HG03103 (cell line): ENCODE results near the gene TMEFF2.
"Not testable (repeated sequence)": the region's sequence is repeated elsewhere in the genome, so short reads cannot be mapped to it uniquely, and the experiment has no call there.

ENCODE experiments used
- ATAC-seq: cut with Tn5 transposase; IDR thresholded peaks from one replicate; pipeline ENCODE4 v1.9.1; 2021; ENCODE audit warnings: low read depth; ENCODE audit not compliant: unreplicated experiment

TMEFF2 gene

DNA sequence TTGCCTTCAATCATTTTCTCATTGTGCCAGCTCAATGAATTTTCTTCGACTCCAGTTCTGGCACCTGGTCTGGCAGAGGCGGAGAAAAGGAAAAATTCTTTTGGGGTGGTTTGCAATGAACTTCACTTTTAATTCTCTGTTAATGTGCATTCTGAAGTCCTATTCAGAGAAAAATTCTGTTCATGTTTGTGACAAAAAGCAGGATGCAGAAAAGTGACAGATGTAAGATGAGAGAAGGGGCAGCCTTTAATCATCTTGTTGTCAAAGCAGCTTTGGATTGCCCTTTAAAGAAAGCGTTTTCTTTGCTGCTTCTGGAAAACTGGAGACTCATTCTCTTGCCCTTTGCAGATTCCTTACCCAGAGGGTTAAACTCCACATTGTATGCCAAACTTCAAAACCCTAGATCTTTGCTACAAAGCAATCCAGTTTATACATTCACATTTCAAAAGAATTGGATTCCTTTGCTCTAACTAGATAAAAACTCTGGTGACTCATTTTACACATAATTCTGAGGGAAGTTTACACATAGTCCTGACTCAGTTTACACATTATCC is 253.3 kb downstream of the TMEFF2 start:
- ATAC-seq = no peak

DNA sequence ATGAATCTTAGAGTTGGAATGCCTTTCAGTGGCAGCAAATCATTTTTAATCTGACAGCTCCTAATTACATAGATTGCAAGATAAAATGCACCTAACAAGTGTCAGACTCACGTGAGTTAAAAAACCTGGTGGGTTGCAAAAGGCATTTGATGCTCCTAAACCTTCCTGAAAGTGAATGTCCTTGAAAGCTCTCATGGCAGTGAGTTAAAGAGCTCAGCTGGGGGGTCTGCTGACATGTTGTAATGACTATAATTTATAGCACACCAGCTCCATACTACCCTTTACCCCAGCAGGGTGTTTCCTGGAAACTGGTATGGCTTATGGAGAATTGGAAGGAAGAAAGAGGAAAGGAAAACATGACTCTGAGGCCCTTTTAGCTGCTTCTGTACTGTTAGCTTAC is 256.0 kb downstream of the TMEFF2 start:
- ATAC-seq = no peak

DNA sequence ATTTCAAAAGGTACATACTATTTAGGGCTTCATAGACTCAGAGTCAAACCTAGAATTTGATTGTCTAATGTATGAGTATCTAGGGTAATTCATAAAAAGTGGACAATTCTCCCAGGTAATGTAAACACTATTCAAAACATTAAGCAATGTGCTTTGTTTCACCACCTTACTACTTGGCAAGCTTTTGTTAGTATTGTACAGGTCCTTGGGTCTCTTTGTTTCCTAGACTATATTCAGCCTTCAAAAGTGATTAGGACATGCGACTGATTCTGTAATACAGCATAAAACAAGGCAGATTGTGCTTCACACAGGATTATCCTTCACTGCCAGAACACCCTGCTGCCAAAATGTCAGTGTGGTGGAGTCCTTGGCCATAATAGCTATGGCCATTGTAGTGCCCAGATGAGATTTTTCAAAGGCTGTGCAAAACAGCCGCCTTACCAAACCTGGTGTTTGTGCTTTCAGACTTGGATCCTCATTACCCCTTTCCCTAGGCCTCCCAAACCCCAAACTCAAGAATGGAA is 257.8 kb downstream of the TMEFF2 start:
- no peak for ATAC-seq

DNA sequence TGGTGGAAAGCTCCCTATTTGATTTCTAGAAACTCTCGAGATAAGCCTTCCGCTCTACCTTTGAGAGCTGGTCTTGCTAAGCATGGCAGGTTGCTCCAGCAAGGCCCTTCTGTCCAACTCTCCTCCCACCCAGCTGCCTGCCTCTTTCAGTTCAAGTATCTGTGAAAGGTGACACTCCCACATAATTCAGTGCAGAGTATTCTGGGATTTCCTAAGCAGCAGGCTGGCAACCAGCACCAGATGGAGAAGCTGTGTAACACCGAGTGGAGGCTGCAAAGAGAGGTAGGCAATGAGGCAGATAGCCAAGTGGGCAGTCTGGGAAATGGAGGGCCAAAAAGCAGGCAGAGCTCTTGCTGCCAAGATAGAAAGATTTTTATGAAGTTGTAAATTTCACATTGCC is 259.5 kb downstream of the TMEFF2 start:
- ATAC-seq = no peak

DNA sequence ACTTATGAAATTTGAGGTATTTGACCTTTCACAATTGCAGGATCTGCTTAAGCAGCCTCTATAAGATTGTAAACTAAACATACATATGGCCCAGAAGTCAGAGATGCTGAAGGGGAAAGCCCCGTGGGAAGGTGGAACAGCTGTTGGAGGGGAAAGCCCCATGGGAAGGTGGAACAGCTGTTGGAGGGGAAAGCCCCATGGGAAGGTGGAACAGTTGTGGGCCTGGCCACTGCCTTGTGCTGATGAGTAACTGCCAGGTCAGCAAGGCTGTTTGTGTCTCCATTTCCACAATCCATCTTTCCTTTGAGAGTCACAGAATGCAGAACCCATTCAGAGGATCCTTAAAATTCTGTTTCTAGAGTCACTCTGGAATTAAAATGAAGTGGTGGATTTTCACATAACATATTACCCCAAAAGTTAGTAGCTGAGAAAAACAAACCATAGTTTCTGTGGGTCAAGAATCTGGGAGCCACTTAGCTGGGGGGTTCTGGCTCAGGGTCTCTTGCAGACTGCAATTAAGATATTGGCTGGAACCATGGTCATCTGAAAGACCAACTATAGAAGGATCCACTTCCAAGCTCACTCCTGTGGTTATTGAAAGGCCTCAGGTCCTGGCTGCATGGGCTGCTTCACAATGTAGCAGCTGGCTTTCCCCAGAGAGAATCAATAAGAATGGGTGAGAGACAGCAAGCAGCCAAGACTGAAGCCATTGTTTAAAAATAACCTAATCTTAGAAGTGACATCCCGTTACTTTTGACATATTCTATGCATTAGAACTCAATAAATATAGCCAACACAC is 261.2 kb downstream of the TMEFF2 start:
- ATAC-seq = peak; percentile 79

DNA sequence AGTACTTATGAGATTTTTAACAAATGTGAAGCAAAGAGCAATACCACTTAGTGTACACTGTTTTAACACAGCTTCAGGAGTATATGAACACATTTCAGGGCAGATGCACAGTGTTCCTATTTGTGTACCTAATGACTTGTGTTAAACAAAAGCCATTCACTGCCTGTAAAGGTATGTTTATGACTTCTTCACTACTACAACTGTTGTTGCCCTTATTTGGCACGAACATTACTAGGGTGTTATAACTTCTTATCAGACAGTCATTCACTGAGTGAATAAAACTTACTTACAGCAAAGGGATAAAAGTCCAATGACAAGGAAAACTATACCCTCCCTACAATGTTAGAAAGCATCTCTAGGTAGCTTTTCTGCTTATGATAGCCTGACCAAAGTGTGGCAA is 262.4 kb downstream of the TMEFF2 start:
- no peak for ATAC-seq

DNA sequence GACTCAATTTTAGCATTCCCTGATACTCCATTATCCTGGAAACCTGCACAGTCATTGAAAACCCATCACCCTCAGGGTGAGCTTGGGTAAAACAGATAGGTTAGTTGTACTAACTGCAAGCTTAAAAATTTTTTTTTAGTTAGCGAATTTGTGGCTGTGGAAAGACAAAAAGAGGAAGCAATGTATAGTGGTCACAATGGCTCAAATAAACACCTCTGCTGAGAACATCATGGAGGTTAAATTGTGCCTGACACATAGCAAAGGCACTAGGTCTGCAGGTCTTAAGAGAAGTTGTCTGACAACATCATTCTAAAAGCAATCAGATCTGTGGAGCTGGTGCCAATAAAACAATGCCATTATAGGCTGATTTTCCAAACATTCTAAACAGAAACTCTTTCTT is 263.4 kb downstream of the TMEFF2 start:
- ATAC-seq = peak; percentile 47

DNA sequence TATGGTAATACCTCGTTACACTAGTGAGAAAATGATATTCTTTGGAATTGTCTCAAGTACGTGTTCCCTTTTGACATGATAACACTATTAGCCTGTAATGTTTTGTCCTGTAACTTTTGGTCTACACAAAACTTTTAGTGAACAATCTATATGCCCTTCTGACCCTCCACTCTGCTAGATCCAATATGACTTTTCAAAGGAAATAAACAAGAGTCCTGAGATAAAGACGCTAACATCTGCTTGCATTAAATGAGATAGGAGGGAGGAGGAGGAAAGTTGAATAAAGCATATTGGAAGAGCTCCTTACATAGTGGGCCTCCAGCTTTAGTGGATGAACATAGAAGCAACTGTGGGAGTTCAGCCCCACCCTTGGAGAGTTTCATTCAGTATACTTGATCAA is 264.5 kb downstream of the TMEFF2 start:
- no peak for ATAC-seq

DNA sequence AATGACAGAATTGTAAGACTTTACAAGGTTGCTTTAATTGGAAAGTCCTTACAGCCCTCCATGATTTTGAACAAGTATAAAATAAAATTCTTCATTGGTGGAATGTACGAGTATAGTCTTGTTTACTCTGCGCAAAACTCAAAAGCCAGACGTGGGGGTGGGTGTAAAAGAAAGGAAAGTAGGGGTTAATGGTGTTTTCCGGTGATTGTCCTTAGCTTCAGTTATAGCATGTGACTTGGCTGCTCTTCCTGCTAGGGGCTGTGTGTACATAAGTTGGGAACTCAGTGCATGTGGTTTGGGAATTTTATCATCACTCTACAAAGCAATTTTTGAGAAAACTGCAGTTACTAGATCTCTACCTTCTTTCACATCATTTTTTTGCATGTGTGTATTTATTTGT is 265.4 kb downstream of the TMEFF2 start:
- no peak for ATAC-seq

DNA sequence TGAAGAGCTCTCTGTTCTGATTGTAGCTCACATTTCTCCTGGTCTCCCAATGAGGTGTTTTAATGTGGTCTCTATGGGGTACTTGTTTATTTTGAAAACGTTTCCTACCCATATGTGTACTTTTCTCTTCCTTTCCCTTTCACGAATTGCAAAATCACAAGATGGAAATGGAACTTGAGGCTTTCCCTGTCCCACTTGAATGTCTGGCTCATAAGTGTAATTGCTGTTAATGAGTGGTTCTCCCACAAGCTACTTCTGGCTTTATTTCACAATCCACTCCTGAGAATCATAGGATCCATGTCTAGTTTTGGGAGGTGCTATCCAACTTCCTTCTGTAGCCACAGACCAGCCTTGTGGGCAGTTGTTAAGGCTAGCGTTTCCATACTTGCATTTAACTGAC is 266.7 kb downstream of the TMEFF2 start:
- no peak for ATAC-seq

DNA sequence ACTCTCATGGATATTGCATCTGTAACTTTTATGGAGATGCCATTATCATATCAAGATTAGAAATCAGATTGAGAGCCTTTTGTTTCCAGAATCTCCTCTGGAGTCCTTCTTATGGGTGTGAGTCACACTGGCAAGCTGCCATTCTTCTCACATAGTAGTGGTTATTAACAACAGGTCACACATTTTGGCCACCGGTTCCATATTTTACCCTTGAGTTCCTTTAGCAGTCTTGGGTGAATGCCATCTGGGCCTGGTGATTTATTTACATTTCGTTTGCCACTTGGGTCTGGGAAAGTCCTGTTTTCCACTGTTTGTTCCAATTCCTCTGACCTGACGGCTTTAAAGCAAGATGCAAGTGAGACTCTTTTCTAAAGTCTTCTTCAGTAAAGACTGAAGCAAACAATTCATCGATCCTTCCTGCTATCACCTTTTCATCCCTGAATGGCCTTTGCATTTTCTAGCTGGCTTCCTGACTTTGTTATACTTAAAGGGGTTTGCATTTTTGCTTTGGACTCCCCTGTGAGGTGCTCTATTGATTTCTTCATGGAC is 267.3 kb downstream of the TMEFF2 start:
- ATAC-seq = no peak

DNA sequence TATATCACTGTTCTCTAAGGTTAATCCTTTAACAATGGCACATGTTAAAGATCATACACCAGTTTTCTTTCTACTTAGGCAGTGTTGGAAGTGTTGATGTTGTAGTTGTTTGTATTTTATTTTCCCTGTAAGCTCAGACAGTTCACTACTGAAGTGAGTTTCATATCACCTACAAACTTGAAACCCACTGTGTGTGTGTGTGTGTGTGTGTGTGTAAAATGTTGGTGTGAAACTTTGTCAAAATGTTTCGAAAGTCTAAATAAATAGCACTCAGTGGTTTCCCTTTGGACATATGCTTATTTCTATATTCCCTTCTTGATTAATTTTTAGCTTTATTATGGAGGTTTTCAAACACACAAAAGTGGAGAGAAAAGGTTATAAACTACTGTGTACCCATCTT is 268.1 kb downstream of the TMEFF2 start:
- ATAC-seq = no peak

DNA sequence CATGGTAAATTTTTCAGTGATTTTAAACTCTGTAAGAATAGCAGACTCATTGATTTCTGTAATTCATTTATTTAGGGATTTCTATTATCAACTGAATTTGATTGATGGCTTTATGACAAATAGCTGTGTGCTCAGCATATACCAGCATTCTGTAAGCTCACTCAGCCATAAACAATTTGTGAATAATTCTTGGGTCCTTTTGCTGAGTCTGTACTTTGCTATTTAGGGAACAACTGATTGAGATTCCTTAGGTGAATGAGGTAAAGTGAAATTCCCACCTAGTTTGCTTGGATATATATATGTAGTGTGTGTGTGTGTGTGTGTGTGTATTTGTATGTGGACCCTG is 271.1 kb downstream of the TMEFF2 start:
- ATAC-seq = no peak

DNA sequence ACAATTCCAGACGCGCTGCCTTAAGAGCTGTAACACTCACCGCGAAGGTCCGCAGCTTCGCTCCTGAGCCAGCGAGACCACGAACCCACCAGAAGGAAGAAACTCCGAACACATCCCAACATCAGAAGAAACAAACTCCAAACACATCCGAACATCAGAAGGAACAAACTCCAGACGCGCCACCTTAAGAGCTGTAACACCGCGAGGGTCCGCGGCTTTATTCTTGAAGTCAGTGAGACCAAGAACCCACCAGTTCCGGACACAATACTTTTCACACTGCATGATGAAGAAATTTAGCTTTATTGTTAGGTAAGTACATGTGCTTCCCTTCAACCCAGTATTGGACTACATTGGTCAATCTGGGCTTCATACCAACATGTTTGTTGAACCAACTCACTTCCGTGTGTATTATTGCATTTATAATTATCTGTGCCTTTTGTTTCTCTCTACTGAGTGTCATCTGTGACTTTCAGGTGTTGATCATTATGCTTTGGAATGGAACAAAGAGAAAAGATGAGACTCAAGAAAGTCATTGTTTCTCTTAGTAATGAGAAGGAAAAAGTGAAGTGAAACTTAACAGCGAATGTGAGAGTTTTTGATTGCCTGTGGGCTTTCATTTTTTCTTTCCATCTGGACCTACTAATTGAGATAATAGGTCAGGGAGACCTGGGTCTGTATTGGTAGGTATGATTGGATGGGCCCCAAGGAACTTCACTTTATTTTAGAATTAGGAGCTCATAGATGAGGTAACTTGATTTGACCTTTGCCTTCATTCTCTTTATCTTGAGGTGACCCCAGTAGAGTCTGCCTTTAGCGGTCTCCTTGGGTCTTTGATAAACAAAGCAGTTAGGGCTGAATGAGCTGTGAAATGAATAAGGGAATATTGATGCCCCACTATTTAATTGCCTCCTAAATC is 271.7 kb downstream of the TMEFF2 start:
- peak; percentile 97 for ATAC-seq

DNA sequence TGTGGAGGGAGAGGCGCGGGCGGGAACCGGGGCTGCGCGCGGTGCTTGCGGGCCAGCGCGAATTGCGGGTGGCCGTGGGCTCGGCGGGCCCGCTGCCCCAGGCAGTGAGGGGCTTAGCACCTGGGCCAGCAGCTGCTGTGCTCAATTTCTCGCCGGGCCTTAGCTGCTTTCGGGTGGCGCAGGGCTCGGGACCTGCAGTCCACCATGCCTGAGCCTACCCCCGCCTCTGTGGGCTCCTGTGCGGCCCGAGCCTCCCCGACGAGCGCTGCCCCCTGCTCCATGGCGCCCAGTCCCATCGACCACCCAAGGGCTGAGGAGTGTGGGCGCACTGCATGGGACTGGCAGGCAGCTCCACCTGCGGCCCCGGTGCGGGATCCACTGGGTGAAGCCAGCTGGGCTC is 273.1 kb downstream of the TMEFF2 start:
- ATAC-seq = not testable (repeated sequence)

DNA sequence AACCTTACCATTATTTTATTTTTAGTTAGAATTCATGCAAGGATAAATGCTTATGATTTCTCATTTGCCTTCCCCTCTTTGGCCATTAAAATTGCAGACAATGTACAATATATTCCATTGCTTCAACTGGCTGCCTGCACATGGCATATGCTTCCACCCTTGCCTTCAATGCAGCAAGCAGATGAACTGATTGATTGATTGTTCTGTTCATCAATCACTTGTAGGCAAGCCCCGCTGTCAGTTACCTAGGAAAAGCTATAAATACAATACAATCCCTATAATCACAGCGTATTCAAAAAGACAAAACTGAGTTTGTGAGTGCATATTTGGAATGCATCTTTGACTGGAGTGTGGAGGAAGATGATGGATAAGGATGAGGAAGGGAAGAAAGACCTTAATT is 274.2 kb downstream of the TMEFF2 start:
- ATAC-seq = no peak

DNA sequence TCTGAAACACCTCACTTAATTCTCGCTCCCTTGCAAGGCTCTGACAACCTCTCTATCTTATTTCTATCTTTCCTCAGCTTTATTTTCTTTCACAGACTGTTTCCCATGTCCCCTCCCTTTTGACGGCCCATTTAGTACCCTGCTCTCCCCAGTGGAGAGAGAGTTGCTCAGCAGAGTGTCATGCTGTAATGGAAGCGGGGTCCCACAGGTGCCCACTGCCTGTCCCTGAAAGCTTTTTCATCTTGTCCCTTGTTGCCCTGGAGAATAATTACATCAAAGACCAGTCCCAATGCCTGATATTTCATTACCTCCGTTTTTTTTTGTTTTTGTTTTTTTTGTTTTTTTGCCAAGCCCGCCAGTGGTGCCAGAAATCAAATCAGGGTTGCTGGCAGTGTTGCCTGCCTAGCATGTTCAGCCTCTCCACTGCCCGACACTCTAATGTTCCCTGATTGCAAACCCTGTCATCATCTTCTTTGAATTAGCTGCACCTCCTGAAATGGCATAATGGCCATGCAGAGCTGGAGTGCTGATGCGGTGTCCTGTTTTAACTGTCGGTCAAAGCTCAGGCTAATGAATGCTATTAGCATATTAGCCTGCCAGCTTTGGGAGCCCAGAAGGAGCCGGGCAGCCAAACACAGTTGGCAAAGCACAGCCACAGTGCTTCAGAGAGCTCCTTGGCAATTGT is 276.6 kb downstream of the TMEFF2 start:
- no peak for ATAC-seq

DNA sequence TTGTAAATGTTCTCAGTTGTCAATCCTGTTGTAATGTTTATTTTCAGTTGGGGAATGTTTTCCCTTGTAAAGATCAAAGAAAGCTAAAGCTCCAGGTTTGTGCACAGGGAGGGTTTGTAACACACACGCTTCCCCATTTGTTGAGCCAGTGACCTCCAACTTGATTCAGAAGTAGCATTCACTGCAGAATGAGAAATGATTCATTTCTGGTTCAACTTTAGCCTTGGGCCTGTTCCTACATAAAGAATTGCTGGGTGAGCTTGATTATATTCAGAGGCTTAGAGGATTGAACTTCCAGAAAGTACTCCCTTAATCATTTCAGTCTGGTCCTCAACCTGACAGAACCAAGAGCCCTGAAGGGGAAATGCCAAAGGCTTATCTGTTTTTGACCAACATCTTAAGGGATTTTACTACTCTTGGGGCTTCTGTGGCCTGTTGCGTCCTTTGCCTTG is 277.3 kb downstream of the TMEFF2 start:
- no peak for ATAC-seq

DNA sequence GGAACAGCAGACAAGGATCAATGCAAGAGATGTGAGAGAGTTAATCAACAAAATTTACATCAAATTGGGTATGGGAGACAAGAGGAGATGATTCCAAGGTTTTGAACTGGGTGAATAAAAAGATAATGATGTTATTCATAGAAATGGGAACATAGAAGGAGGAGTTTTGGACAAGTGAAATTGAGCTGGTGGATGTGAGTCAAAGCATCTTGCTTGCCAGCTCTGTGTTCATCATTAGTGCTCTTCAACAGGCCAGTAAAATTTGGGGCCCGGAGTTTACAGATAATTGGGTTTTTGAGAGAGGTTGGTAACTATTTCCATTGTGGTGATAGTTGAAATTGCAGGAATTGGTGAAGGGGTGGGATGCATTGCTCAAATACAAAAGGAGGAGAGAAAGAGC is 277.9 kb downstream of the TMEFF2 start:
- ATAC-seq = no peak

DNA sequence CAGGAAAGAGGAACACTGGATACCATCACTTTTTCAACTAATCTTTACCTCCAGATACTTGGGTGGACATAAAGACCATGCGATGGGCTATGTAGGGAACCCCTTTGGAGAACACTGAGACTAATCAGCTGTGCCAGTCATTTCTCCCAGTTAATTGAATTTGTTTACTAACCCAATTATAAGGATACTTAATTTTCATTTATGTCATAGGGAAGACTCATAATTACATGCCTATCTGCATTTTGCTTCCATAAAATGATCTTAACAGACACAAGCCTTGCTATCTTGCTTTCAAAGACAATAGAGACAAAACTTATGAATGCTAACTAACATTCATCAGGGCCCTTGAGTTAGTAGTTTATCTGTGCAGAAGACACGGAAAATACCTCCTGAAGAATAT is 279.0 kb downstream of the TMEFF2 start:
- no peak for ATAC-seq
